Frontal cortex (tissue), 4 donors: ENCODE results near the gene APBA2. TPM values are rescaled to one million over a fixed set of nuclear protein-coding genes. Genes with fewer than 3 reads are reported as not detected.

Experiments used
- DNase-seq, 2 donors: peaks; one replicate each; pipeline ENCODE4 v3.0.0; 2012; ENCODE audit warnings: low spot score in 2 of 2
- FAIRE-seq: peaks from 2 replicates; lab custom pipeline; 2012; peaks lifted over from hg19 to GRCh38; lab: Jason Lieb, UNC
- total RNA-seq: library from RNA; depleted of rRNA; stranded (reverse); fragments of >200 nt; gene quantifications from one replicate; pipeline ENCODE4 v1.2.3, GENCODE V29; 2014
- donor health status: control.
- donor health status: control.
- donor health status: control.

APBA2 gene
- total RNA-seq, 1 donor from 2014 or later = 117 TPM

GRCh38 chr15:28950916-28951315 lies 65.1 kb downstream of the APBA2 start:
- DNase-seq = no peak
- FAIRE-seq = no peak

GRCh38 chr15:28952666-28953491 lies 67.1 kb downstream of the APBA2 start:
- no peak for DNase-seq
- FAIRE-seq = no peak

DNA sequence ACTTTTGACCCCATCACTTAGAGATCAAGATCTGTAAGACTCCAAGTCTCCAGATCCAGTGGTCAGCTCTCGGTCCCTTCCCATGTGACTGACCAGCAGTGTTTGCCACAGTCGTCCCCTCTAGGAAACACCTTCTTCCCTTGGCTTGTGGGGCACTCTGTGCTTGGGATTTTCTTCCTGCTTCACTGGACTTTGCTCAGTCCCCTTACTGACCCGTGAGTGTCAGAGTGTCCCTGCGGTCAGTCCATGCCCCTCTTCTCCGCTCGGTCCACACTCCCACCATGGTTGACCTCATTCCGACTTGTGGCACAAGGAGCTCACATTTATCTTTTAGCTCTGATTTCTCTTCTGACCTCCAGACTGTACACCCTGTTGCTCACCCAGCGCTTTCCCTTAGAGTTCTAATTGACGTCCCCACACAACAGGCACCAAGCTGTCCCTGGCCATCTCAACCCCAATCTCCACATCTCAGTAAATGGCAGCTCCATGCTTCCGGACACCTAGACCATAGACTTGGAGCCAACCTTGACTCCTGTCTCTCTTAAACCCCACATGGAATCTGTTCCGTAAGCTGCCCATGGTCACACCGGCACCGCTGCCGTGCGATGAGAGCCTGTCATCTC lies 67.9 kb downstream of the APBA2 start:
- DNase-seq (no peak), FAIRE-seq (no peak)

- FAIRE-seq (no peak), DNase-seq (no peak)
These were observed 68.8 kb downstream of the APBA2 start for GRCh38 chr15:28954466-28955159.

GRCh38 chr15:28955160-28955992 lies 69.6 kb downstream of the APBA2 start:
- FAIRE-seq = no peak
- DNase-seq = no peak

DNA sequence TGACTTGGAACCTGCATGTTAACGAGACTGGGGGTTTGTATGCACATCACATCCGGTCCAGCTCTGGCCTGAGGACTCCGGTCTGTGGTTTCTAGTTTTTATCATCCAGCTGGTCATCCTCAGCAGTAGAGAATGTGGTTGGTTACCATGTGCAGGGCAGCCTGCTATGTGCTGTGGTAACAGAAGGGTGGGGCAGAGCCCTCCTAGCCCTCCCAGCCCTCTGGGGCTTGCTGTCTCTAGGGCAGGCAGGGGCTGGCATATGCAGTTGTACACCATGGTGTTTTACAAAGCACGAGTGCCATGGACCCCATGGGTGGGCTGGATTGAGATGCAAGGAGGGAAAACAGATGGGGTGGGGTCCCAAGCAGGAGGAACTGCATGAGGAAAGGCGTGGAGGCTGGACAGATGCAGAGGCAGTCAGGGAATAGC lies 70.2 kb downstream of the APBA2 start:
- no peak for FAIRE-seq

GRCh38 chr15:28956491-28956890 lies 70.7 kb downstream of the APBA2 start:
- DNase-seq (no peak), FAIRE-seq (no peak)

More for the DNA sequence above, 70.2 kb downstream of the APBA2 start:
- no peak for DNase-seq

- FAIRE-seq (no peak), DNase-seq (no peak)
These were observed 72.1 kb downstream of the APBA2 start for GRCh38 chr15:28957606-28958498.

- FAIRE-seq (no peak), DNase-seq (no peak)
These were observed 73.6 kb downstream of the APBA2 start for GRCh38 chr15:28959326-28959725.

GRCh38 chr15:28960979-28961378 lies 75.2 kb downstream of the APBA2 start:
- no peak for FAIRE-seq
- DNase-seq = no peak

DNA sequence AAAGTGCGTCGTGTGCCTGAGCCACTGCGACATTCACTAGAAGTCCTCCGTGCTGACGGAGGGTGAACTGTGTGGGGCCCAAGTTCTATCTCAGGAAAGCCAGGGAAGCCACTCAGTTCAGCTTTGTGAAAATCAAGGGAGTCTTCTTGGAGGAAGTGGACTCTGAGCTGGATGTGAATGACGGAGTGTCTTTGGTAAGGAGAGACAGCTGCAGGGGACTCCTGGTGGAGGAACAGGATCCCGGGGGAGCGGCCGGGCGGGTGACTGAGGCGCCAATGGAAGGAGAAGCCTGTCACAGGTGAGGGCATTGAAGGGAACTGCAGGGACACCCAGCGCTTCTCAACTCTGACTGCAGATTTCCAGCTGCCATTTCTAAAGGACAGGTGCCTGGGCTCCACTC lies 75.6 kb downstream of the APBA2 start:
- DNase-seq = no peak
- no peak for FAIRE-seq

DNA sequence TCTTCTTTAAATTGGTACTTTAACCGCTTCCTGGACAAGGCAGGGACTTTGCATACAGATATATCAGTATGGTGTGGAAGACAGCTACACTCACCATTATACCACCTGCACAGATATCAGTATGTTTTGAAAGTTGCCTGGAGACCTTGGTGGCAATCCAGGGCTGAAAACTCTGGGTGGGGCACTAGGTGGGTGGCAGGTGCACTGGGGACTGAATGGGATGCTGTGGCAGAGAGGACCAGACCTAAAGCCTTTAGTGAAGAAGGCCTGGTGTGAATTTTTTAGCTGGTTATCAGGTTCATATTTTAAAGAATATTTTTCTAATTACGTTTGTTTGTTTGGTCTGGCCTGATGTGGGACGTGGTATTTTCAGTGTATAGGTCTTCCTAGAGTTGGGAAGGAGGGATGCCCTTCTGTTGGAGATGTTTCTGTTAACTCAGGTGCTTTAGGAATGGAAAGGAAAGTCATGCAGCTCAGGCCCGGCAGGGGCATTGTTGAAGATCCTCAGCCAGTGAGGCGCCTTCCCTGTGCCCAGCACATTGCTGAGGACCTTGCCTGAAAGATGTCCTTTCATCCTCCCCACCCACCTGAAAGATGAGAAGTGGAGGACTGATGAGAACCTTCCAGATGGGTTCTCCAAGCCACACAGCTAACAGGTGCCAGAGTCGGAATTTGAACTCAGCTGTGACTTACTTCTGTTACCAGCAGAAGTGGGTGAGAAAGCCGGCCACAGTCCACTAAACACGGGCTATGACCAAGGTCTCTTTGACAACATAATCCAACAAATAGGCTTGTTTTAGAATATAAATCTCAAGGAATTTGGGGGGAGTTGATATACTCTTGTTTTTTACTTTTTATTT lies 77.3 kb downstream of the APBA2 start:
- FAIRE-seq = no peak

DNA sequence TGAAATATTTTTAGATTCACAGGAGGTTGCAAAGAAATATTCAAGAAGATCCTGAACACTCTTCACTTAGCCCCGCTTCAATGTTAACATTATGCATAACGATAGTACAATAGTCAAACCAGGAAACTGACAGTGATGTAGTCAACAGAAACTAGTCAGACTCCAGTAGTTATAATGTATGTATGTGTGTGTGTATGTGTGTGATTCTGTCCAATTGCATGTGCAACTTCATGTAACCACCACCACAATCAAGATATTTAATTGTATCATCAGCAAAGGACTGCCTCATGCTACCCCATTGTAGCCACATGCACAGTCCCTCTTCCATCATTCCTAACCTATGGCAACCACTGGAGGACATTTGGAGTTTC lies 77.9 kb downstream of the APBA2 start:
- FAIRE-seq = no peak
- no peak for DNase-seq

More for the DNA sequence above, 77.3 kb downstream of the APBA2 start:
- DNase-seq = no peak

DNA sequence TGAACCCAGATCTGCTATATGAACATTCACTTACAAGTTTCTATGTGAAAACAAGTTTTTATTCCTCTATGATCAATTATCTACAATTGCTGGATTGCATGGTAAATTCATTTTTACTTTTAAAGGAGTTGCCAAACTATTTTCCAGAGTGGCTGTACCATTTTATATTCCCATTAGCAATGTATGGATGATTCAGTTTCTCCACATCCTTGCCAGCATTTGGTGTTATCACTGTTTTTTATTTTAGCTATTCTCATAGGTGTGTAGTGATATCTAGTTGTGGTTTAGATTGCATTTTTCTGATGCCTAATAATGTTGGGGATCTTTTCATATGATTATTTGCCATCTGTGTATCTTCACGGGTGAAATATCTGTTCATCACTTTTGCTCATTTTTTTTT lies 78.3 kb downstream of the APBA2 start:
- FAIRE-seq = no peak
- no peak for DNase-seq

DNA sequence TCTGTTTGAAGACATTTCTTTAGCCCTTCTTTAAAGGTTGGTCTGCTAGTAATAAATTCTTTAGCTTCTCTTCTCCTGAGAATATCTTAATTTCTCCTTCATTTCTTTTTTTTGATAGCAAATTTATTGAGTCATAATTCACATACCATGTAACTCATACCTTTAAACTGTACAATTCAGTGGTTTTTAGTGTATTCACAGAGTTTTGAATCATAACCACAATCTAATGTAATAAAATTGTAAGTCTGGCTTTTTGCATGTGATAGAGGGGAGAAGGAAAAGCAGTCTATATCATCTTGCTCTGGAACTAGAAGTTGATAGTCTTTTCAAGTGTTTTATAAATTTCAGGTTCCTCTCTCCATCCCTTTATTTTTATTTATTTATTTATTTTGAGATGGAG lies 81.3 kb downstream of the APBA2 start:
- no peak for FAIRE-seq
- no peak for DNase-seq

DNA sequence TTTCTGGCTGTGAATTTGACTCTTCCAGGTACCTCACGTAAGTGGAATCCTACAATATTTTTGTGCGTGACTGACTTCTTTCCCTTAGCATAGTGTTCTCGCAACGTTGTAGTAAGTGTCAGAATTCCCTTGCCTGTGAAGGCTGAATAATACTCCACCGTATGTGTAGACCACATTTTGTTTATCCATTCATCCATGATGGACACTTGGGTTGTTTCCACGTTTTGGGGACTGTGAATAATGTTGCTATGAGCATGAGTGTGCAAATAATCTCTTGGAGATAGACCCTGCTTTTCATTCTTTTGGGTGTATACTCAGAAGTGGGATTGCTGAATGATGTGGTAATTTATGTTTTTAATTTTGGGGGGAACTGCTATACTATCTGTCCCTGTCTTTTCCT lies 82.2 kb downstream of the APBA2 start:
- no peak for DNase-seq
- no peak for FAIRE-seq

GRCh38 chr15:28969511-28970085 lies 83.8 kb downstream of the APBA2 start:
- DNase-seq (no peak), FAIRE-seq (no peak)

DNA sequence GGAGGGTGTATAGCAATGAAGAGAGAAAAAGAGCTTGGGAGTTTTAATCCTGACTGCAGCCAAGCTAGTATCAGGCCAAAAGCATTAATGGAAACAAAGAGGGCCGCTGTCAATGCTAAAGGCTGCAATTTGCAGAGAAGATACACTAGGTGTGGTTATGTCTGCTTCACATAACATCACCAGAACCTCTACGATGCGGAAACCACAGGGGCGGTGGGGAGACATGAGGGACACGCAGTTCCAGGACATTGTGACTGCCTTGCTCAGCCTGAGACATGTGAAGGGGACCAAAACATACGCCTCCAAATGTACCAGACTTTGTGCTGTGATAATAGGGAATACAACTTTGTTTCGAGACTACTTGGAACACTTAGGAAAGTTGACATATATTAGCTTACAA lies 88.4 kb downstream of the APBA2 start:
- FAIRE-seq (no peak), DNase-seq (no peak)
